HFF-Myc (cell line): ENCODE data around the gene PRR15.
"Not testable (repeated sequence)": the region's sequence is repeated elsewhere in the genome, so short reads cannot be mapped to it uniquely, and the experiment has no call there.

Source experiments
- DNase-seq: peaks from one replicate; pipeline ENCODE4 v3.0.0-alpha.2; 2011; ENCODE audit warnings: low read depth; ENCODE audit errors: extremely low read depth
- H3K4me3 ChIP-seq: replicated peaks from 2 replicates; pipeline ENCODE4 v1.5.1; 2011; ENCODE audit warnings: low read depth, mild to moderate bottlenecking, control low read depth, low read length
- CTCF ChIP-seq: IDR thresholded peaks from 2 replicates; pipeline ENCODE4 v1.5.1; 2012; ENCODE audit warnings: mild to moderate bottlenecking, low read depth, low read length, control low read depth; ENCODE audit errors: missing control alignments

The PRR15 gene

GRCh38 chr7:29563590-29564495 lies at the start of gene PRR15:
TSS of gene PRR15 (plus strand) at chr7:29563835. CDS start at chr7:29566330, 2,495 bp downstream.
- no peak for TF ChIP-seq CTCF
- DNase-seq = no peak
- peak within 1 kb of the TSS; percentile 45 for H3K4me3 ChIP-seq

- H3K4me3 ChIP-seq = no peak overlapping the region
- no peak for TF ChIP-seq CTCF
- no peak for DNase-seq
Measured at GRCh38 chr7:29516491-29516890, 47.1 kb upstream of the PRR15 start.

- TF ChIP-seq CTCF = no peak
- H3K4me3 ChIP-seq = no peak overlapping the region
- no peak for DNase-seq
Measured at GRCh38 chr7:29518616-29519015, 45.0 kb upstream of the PRR15 start.

- no peak for TF ChIP-seq CTCF
- no peak for DNase-seq
- no peak overlapping the region for H3K4me3 ChIP-seq
Measured at GRCh38 chr7:29523728-29524127, 39.9 kb upstream of the PRR15 start.

GRCh38 chr7:29527505-29528108 lies 36.0 kb upstream of the PRR15 start:
- TF ChIP-seq CTCF = no peak
- no peak for DNase-seq

GRCh38 chr7:29528526-29528925 lies 35.1 kb upstream of the PRR15 start:
- not testable (repeated sequence) for H3K4me3 ChIP-seq, DNase-seq

More at GRCh38 chr7:29527505-29528108, 36.0 kb upstream of the PRR15 start:
- no peak overlapping the region for H3K4me3 ChIP-seq

GRCh38 chr7:29538389-29538788 lies 25.2 kb upstream of the PRR15 start:
- no peak overlapping the region for H3K4me3 ChIP-seq
- no peak for TF ChIP-seq CTCF
- no peak for DNase-seq
